ENCODE data around the gene EGR4. TPM values are rescaled to one million over a fixed set of nuclear protein-coding genes. Genes with fewer than 3 reads are reported as not detected.
A peak's percentile ranks its signal among the peaks of the same experiment; 100 is the strongest.

The EGR4 gene
- total and polyA plus RNA-seq, 2 experiments from 2014 or later, result 0.23 TPM; not detected in 1

DNA sequence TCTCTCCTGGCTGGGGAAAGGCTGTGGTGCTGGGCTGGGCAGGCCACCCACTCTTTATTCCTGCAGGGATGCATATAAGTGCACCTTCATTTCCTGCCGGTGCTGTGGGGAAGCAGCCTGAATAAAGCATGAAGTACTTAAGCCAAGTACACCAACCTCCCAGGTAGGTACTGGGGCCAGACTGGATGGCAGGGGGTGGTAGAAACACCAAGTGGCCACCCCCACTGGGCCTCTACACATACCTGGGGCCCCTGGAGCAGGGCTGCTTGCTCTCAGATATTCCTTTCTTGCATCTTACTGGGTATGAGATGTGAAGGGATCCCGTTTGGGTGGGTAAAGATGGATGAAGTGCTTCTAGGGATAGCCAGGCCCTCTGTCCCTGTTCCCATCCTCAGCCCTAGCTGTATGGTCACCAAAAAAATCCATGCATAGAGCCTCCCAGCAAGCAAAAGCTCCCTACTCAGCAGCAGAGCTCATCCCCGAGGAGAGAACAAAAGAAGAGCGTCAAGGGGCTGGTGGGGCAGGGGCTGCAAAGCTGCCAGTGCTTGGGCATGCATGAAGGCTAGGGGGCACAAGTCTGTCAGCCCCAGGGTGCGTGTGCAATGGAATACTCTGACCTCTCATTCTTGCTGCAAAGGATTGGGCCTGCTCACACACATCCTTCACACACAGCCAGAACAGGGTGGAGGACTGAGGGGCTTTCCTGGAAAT lies 37.3 kb downstream of the EGR4 start:
- ATAC-seq, result peak; percentile 7
- Histone ChIP-seq H3K4me3 (no peak overlapping the region), H3F3A (replicated peaks; ENCODE audit: low read depth) (peaks cover 7% of the 10 kb centered on the region; the same call in 1 of the 2 replicates), H2AFZ (no peak overlapping the region), H3K27ac (ENCODE audit: low read depth) (no peak overlapping the region), H3K4me2 (no peak overlapping the region), H3K4me1 (ENCODE audit: insufficient read depth) (peaks cover 11% of the 10 kb centered on the region), H3K79me2 (replicated peaks; ENCODE audit: insufficient read depth) (no peaks in the 10 kb centered on the region), H3K9me2 (ENCODE audit: insufficient read depth) (no peaks in the 10 kb centered on the region), H4K20me1 (replicated peaks; ENCODE audit: insufficient read depth) (peaks cover 24% of the 10 kb centered on the region), H3K27me3 (ENCODE audit: insufficient read depth) (no peaks in the 10 kb centered on the region), H3K36me3 (ENCODE audit: insufficient read depth) (no peaks in the 10 kb centered on the region)
- H3K27ac Mint-ChIP-seq, result no peak overlapping the region
- peaks cover 24% of the 10 kb centered on the region; the same call in 2 of the 3 replicates for H3K4me1 Mint-ChIP-seq
- H3K4me3 Mint-ChIP-seq, result no peak overlapping the region
- H3K27me3 Mint-ChIP-seq (ENCODE audit: insufficient read depth, low read depth, poor library complexity), result peaks cover 14% of the 10 kb centered on the region
- TF ChIP-seq EZH2phosphoT487 (IDR thresholded peaks at IDR 0.05; ENCODE audit: unreplicated experiment), result no peak
- no peak for TF ChIP-seq ZNF114 (CRISPR knock-in tag; IDR thresholded peaks at IDR 0.05)
- no peak for TF ChIP-seq STAT1 (IDR thresholded peaks at IDR 0.05; ENCODE audit: unreplicated experiment)
- TF ChIP-seq, protein P1, sequence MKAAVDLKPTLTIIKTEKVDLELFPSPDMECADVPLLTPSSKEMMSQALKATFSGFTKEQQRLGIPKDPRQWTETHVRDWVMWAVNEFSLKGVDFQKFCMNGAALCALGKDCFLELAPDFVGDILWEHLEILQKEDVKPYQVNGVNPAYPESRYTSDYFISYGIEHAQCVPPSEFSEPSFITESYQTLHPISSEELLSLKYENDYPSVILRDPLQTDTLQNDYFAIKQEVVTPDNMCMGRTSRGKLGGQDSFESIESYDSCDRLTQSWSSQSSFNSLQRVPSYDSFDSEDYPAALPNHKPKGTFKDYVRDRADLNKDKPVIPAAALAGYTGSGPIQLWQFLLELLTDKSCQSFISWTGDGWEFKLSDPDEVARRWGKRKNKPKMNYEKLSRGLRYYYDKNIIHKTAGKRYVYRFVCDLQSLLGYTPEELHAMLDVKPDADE (IDR thresholded peaks at IDR 0.05), result no peak
- no peak for TF ChIP-seq ZNF331 (CRISPR knock-in tag; IDR thresholded peaks at IDR 0.05; ENCODE audit: low read depth)
- TF ChIP-seq REST (IDR thresholded peaks at IDR 0.05; ENCODE audit: unreplicated experiment), result no peak
- no peak for TF ChIP-seq CREB1 (CRISPR knock-in tag; IDR thresholded peaks at IDR 0.05; ENCODE audit: low read depth)
- TF ChIP-seq, protein P2, sequence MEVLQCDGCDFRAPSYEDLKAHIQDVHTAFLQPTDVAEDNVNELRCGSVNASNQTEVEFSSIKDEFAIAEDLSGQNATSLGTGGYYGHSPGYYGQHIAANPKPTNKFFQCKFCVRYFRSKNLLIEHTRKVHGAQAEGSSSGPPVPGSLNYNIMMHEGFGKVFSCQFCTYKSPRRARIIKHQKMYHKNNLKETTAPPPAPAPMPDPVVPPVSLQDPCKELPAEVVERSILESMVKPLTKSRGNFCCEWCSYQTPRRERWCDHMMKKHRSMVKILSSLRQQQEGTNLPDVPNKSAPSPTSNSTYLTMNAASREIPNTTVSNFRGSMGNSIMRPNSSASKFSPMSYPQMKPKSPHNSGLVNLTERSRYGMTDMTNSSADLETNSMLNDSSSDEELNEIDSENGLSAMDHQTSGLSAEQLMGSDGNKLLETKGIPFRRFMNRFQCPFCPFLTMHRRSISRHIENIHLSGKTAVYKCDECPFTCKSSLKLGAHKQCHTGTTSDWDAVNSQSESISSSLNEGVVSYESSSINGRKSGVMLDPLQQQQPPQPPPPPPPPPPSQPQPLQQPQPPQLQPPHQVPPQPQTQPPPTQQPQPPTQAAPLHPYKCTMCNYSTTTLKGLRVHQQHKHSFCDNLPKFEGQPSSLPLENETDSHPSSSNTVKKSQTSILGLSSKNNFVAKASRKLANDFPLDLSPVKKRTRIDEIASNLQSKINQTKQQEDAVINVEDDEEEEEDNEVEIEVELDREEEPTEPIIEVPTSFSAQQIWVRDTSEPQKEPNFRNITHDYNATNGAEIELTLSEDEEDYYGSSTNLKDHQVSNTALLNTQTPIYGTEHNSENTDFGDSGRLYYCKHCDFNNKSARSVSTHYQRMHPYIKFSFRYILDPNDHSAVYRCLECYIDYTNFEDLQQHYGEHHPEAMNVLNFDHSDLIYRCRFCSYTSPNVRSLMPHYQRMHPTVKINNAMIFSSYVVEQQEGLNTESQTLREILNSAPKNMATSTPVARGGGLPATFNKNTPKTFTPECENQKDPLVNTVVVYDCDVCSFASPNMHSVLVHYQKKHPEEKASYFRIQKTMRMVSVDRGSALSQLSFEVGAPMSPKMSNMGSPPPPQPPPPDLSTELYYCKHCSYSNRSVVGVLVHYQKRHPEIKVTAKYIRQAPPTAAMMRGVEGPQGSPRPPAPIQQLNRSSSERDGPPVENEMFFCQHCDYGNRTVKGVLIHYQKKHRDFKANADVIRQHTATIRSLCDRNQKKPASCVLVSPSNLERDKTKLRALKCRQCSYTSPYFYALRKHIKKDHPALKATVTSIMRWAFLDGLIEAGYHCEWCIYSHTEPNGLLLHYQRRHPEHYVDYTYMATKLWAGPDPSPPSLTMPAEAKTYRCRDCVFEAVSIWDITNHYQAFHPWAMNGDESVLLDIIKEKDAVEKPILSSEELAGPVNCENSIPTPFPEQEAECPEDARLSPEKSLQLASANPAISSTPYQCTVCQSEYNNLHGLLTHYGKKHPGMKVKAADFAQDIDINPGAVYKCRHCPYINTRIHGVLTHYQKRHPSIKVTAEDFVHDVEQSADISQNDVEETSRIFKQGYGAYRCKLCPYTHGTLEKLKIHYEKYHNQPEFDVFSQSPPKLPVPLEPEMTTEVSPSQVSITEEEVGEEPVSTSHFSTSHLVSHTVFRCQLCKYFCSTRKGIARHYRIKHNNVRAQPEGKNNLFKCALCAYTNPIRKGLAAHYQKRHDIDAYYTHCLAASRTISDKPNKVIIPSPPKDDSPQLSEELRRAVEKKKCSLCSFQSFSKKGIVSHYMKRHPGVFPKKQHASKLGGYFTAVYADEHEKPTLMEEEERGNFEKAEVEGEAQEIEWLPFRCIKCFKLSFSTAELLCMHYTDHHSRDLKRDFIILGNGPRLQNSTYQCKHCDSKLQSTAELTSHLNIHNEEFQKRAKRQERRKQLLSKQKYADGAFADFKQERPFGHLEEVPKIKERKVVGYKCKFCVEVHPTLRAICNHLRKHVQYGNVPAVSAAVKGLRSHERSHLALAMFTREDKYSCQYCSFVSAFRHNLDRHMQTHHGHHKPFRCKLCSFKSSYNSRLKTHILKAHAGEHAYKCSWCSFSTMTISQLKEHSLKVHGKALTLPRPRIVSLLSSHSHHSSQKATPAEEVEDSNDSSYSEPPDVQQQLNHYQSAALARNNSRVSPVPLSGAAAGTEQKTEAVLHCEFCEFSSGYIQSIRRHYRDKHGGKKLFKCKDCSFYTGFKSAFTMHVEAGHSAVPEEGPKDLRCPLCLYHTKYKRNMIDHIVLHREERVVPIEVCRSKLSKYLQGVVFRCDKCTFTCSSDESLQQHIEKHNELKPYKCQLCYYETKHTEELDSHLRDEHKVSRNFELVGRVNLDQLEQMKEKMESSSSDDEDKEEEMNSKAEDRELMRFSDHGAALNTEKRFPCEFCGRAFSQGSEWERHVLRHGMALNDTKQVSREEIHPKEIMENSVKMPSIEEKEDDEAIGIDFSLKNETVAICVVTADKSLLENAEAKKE (CRISPR knock-in tag; IDR thresholded peaks at IDR 0.05), result no peak
- TF ChIP-seq EZH2 (IDR thresholded peaks at IDR 0.05; ENCODE audit: low read depth, unreplicated experiment), result no peak
- TF ChIP-seq NANOG (IDR thresholded peaks at IDR 0.05; ENCODE audit: borderline replicate concordance), result no peak
- TF ChIP-seq CTCF (conservative IDR thresholded peaks at IDR 0.05; ENCODE audit: low read depth in 2 of 2), result no peak
- no peak for TF ChIP-seq JUNB (IDR thresholded peaks at IDR 0.05; ENCODE audit: unreplicated experiment)
- TF ChIP-seq POLR2AphosphoS5 (IDR thresholded peaks at IDR 0.05; ENCODE audit: low read depth), result no peak
- H3K36me3 Mint-ChIP-seq (ENCODE audit: low read depth), result peaks cover 41% of the 10 kb centered on the region
- peak; percentile 19 for DNase-seq (ENCODE audit: low spot score)
- H3K9me3 Mint-ChIP-seq, result no peaks in the 10 kb centered on the region

Measured in GM23338 (cell line).